ENCODE data around the gene CFAP97D2.

GRCh38 chr13:114231886-114232285 lies 52.8 kb downstream of the CFAP97D2 start:
- TF ChIP-seq CTCF (IDR thresholded peaks at IDR 0.05) = no peak
- no peak for TF ChIP-seq MAX (CRISPR knock-in tag; IDR thresholded peaks at IDR 0.05)
- TF ChIP-seq E2F1 (CRISPR knock-in tag; IDR thresholded peaks at IDR 0.05) = no peak
- no peak for TF ChIP-seq ZNF416 (CRISPR knock-in tag; IDR thresholded peaks at IDR 0.05)
- TF ChIP-seq NFE2L1 (CRISPR knock-in tag; IDR thresholded peaks at IDR 0.05) = no peak
- no peak for TF ChIP-seq E2F5 (CRISPR knock-in tag; IDR thresholded peaks at IDR 0.05)

All from WTC11 (cell line).